ENCODE results near the gene FLT1.

DNA sequence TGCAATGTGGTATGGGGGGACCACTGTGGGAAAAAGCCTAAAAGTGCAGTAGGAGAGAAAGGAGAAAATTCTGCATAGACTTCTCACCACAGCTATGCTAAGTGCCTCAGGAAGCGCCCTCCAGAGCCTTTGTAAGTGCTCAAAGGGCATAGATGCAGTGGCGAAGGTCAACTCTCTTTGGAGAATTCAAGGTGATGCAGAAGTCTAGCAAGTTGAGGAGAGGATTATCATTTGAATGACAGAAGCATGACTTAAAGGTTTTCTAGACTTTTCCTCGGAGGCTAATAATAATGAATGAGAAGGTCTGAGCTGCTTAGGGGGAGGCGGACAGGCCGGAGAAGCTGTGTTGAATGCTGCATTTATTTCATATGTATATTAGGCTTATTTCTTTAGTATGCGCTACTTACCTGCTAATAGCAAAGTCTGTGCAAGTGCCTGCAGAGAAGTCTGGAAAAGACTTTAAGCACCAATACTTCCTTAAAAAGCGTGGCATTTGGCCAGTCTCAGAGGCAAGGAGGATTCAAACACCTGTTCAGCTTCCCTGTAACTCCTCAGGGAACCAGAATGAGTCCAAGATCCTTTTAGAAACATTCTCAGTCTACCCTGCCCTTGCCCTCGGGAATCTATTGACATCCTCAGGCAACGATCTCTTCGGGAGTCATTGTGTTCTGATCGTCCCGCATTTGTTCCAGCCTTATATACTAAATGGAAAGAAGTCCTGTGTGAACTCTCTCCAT, 56.2 kb downstream of the FLT1 start:
- TF ChIP-seq YY1 (IDR thresholded peaks at IDR 0.05; ENCODE audit: extremely low read depth, insufficient replicate concordance, low read depth, low read length) (no peak), EGR1 (IDR thresholded peaks at IDR 0.05; ENCODE audit: low read depth) (no peak), JUND (IDR thresholded peaks at IDR 0.05) (no peak), POLR2A (IDR thresholded peaks at IDR 0.05; ENCODE audit: borderline replicate concordance, extremely low read depth, insufficient read depth, insufficient read length) (no peak), CBX3 (IDR thresholded peaks at IDR 0.05; ENCODE audit: low read depth) (no peak), RAD21 (IDR thresholded peaks at IDR 0.05; ENCODE audit: low read depth) (no peak), POLR2AphosphoS5 (IDR thresholded peaks at IDR 0.05; ENCODE audit: low read depth, low read length) (no peak), ZFX (IDR thresholded peaks at IDR 0.05) (no peak), SRF (IDR thresholded peaks at IDR 0.05; ENCODE audit: low read depth) (no peak)
- TF ChIP-seq, protein P1, sequence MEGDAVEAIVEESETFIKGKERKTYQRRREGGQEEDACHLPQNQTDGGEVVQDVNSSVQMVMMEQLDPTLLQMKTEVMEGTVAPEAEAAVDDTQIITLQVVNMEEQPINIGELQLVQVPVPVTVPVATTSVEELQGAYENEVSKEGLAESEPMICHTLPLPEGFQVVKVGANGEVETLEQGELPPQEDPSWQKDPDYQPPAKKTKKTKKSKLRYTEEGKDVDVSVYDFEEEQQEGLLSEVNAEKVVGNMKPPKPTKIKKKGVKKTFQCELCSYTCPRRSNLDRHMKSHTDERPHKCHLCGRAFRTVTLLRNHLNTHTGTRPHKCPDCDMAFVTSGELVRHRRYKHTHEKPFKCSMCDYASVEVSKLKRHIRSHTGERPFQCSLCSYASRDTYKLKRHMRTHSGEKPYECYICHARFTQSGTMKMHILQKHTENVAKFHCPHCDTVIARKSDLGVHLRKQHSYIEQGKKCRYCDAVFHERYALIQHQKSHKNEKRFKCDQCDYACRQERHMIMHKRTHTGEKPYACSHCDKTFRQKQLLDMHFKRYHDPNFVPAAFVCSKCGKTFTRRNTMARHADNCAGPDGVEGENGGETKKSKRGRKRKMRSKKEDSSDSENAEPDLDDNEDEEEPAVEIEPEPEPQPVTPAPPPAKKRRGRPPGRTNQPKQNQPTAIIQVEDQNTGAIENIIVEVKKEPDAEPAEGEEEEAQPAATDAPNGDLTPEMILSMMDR (IDR thresholded peaks at IDR 0.05 in 2 of 3, conservative IDR thresholded peaks at IDR 0.05 in 1 of 3; ENCODE audit: borderline replicate concordance in 1 of 3, insufficient read depth in 1 of 3, low read depth in 2 of 3, low read length in 2 of 3): no peak
- TF ChIP-seq, protein P2, sequence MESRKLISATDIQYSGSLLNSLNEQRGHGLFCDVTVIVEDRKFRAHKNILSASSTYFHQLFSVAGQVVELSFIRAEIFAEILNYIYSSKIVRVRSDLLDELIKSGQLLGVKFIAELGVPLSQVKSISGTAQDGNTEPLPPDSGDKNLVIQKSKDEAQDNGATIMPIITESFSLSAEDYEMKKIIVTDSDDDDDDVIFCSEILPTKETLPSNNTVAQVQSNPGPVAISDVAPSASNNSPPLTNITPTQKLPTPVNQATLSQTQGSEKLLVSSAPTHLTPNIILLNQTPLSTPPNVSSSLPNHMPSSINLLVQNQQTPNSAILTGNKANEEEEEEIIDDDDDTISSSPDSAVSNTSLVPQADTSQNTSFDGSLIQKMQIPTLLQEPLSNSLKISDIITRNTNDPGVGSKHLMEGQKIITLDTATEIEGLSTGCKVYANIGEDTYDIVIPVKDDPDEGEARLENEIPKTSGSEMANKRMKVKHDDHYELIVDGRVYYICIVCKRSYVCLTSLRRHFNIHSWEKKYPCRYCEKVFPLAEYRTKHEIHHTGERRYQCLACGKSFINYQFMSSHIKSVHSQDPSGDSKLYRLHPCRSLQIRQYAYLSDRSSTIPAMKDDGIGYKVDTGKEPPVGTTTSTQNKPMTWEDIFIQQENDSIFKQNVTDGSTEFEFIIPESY (IDR thresholded peaks at IDR 0.05; ENCODE audit: extremely low read depth, insufficient replicate concordance, low read length): no peak
- TF ChIP-seq, protein P3, sequence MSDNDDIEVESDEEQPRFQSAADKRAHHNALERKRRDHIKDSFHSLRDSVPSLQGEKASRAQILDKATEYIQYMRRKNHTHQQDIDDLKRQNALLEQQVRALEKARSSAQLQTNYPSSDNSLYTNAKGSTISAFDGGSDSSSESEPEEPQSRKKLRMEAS (IDR thresholded peaks at IDR 0.05): no peak
